Ectodermal cell (in vitro differentiated cells): ENCODE measurements around the gene IMPA2.

Experiments used
- H3K27ac ChIP-seq: 2 replicates; pipeline ENCODE4 v1.7.0; 2013; ENCODE audit warnings: mild to moderate bottlenecking, low read depth, low read length; ENCODE audit not compliant: insufficient read depth, poor library complexity, severe bottlenecking
- H3K27me3 ChIP-seq: 2 replicates; pipeline ENCODE4 v1.7.0; 2013; ENCODE audit warnings: mild to moderate bottlenecking, low read length; ENCODE audit not compliant: insufficient read depth, control insufficient read depth, poor library complexity, severe bottlenecking
- H3K36me3 ChIP-seq: one replicate; pipeline ENCODE4 v1.7.0; 2013; ENCODE audit warnings: low read length; ENCODE audit not compliant: control insufficient read depth, insufficient read depth
- H3K4me1 ChIP-seq: one replicate; pipeline ENCODE4 v1.7.0; 2013; ENCODE audit warnings: low read length; ENCODE audit not compliant: control insufficient read depth, insufficient read depth
- H3K4me3 ChIP-seq: 2 replicates; pipeline ENCODE4 v1.7.0; 2013; ENCODE audit warnings: low read depth, low read length, control low read depth; ENCODE audit not compliant: insufficient read depth
- H3K9me3 ChIP-seq: 2 replicates; pipeline ENCODE4 v1.7.0; 2013; ENCODE audit warnings: mild to moderate bottlenecking, low read length, moderate library complexity; ENCODE audit not compliant: control insufficient read depth
- WGBS, 2 experiments: methylation state at CpG; one replicate each; pipeline ENCODE4 v1.1.7; 2013; ENCODE audit warnings: missing lambda C conversion rate in 2 of 2; 5-methylcytosine and 5-hydroxymethylcytosine counted together

IMPA2 gene

GRCh38 chr18:11995445-11996189 is 14.3 kb downstream of the IMPA2 start:
- Histone ChIP-seq H3K4me3 (no peak overlapping the region), H3K27me3 (no peaks in the 10 kb centered on the region), H3K36me3 (peaks cover 11% of the 10 kb centered on the region), H3K27ac (no peak overlapping the region), H3K9me3 (no peaks in the 10 kb centered on the region), H3K4me1 (peaks cover 4% of the 10 kb centered on the region)
- 28 to 35% methylated on average over 9 of the region's 9 CpGs for WGBS, 2 experiments

DNA sequence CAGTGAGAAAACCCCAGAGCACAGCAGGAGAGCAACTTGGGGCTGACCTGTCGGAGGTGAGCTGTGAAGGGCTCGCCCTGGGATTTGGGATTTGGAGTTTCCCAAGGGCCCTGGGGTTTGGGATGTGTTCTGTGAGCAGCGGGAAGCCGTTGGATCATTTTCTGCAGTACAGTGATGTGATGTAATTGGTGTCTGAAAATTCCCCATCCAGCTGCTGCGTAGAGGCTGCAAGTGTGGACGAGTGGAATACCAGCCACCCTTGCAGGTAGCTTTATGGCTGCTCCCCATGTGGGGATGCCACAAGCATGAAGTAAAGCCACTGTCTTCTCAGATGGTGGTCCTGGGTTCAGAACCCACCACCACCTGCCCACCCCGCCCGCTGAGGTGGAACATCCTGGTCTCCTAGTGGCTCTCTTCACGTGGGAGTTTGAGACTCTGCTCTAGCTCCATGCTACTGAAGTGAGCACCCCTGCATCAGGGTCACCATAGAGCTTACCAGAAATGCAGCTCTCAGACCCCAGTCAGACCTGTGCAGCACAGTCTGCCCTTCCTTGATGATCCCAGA is 15.0 kb downstream of the IMPA2 start:
- Histone ChIP-seq H3K9me3 (no peaks in the 10 kb centered on the region), H3K4me3 (no peak overlapping the region), H3K27me3 (no peaks in the 10 kb centered on the region), H3K36me3 (peaks cover 11% of the 10 kb centered on the region), H3K4me1 (peaks cover 4% of the 10 kb centered on the region), H3K27ac (no peak overlapping the region)
- 80% methylated on average over 9 of the region's 9 CpGs for WGBS, 2 experiments

GRCh38 chr18:11996907-11997306 is 15.6 kb downstream of the IMPA2 start:
- WGBS, 2 experiments: 83 to 85% methylated on average over 4 of the region's 4 CpGs
- Histone ChIP-seq H3K27ac (no peak overlapping the region), H3K9me3 (no peaks in the 10 kb centered on the region), H3K4me1 (peaks cover 4% of the 10 kb centered on the region), H3K4me3 (no peak overlapping the region), H3K36me3 (peaks cover 11% of the 10 kb centered on the region), H3K27me3 (no peaks in the 10 kb centered on the region)

GRCh38 chr18:11997466-11997865 is 16.2 kb downstream of the IMPA2 start:
- peaks cover 11% of the 10 kb centered on the region for H3K36me3 ChIP-seq
- no peak overlapping the region for H3K27ac ChIP-seq
- H3K4me3 ChIP-seq: no peak overlapping the region
- peaks cover 4% of the 10 kb centered on the region for H3K4me1 ChIP-seq
- H3K9me3 ChIP-seq: no peaks in the 10 kb centered on the region
- 92 to 94% methylated on average over 9 of the region's 9 CpGs for WGBS, 2 experiments
- H3K27me3 ChIP-seq: no peaks in the 10 kb centered on the region

DNA sequence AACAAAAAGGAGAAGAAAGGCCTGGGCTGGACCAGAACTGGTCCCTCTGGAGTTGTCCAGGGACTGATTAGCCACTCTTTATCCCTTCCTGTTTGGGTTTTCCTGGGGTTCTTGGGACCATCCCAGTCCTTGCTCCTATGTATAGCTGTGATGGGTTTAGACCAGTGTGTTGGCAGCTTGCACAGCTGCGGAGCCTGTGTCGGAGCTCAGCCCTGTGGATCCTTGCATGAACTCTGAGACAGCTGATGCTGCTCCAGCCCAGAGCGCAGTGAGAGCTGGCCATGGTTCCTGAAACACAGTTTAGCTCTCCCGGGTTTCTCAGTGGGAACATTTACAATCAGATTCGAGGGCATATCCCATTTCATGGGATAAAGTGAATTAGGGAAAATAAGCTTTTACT is 16.9 kb downstream of the IMPA2 start:
- Histone ChIP-seq H3K4me1 (peaks cover 4% of the 10 kb centered on the region), H3K36me3 (peaks cover 11% of the 10 kb centered on the region), H3K27ac (no peak overlapping the region), H3K27me3 (no peaks in the 10 kb centered on the region), H3K4me3 (no peak overlapping the region), H3K9me3 (no peaks in the 10 kb centered on the region)
- 79 to 84% methylated on average over 4 to 5 of the region's 5 CpGs for WGBS, 2 experiments

- Histone ChIP-seq H3K36me3 (peaks cover 11% of the 10 kb centered on the region), H3K4me3 (no peak overlapping the region), H3K27ac (no peak overlapping the region), H3K27me3 (no peaks in the 10 kb centered on the region), H3K4me1 (peaks cover 4% of the 10 kb centered on the region), H3K9me3 (no peaks in the 10 kb centered on the region)
- WGBS, 2 experiments: 94 to 96% methylated on average over 7 of the region's 7 CpGs
These were observed 18.1 kb downstream of the IMPA2 start for GRCh38 chr18:11999429-11999828.

- H3K36me3 ChIP-seq: peaks cover 11% of the 10 kb centered on the region
- H3K27ac ChIP-seq: no peak overlapping the region
- 98 to 99% methylated on average over 4 to 5 of the region's 5 CpGs for WGBS, 2 experiments
- H3K4me3 ChIP-seq: no peak overlapping the region
- H3K9me3 ChIP-seq: no peaks in the 10 kb centered on the region
- H3K4me1 ChIP-seq: no peaks in the 10 kb centered on the region
- H3K27me3 ChIP-seq: no peaks in the 10 kb centered on the region
These were observed 18.9 kb downstream of the IMPA2 start for GRCh38 chr18:12000072-12000659.

GRCh38 chr18:12001421-12001820 is 20.1 kb downstream of the IMPA2 start:
- 93 to 96% methylated on average over 5 of the region's 5 CpGs for WGBS, 2 experiments
- Histone ChIP-seq H3K36me3 (peaks cover 11% of the 10 kb centered on the region), H3K9me3 (no peaks in the 10 kb centered on the region), H3K4me3 (no peak overlapping the region), H3K27ac (no peak overlapping the region), H3K4me1 (no peaks in the 10 kb centered on the region), H3K27me3 (no peaks in the 10 kb centered on the region)

GRCh38 chr18:12003894-12004293 is 22.6 kb downstream of the IMPA2 start:
- WGBS, 2 experiments: 84 to 100% methylated on average over 1 of the region's 1 CpG

More at GRCh38 chr18:12003894-12004293, 22.6 kb downstream of the IMPA2 start:
- Histone ChIP-seq H3K36me3 (peaks cover 11% of the 10 kb centered on the region), H3K27me3 (no peaks in the 10 kb centered on the region), H3K4me3 (no peak overlapping the region), H3K27ac (no peak overlapping the region), H3K9me3 (no peaks in the 10 kb centered on the region), H3K4me1 (no peaks in the 10 kb centered on the region)
